ENCODE measurements around the gene SLCO1B3.

Gene SLCO1B3

DNA sequence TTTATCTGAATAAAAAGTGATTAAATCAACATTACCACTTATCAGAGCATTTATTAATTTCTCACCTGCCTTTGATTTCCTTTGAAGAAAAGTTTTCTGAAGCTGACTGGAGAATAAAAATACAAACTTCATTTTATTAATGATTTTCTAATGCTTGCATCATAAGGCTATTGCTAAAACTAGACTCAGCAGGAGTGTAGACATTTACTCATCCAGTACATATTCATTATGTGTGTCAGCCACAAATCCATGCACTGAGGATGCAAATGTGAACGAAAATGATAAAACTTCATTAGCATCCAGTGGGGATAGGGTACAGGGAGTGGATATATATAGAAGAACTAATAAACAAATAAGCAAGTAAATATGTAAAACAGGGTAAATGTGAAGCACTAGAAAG is 74.6 kb downstream of the SLCO1B3 start:
- H3K27ac ChIP-seq: no peak overlapping the region
- TF ChIP-seq, protein P1, sequence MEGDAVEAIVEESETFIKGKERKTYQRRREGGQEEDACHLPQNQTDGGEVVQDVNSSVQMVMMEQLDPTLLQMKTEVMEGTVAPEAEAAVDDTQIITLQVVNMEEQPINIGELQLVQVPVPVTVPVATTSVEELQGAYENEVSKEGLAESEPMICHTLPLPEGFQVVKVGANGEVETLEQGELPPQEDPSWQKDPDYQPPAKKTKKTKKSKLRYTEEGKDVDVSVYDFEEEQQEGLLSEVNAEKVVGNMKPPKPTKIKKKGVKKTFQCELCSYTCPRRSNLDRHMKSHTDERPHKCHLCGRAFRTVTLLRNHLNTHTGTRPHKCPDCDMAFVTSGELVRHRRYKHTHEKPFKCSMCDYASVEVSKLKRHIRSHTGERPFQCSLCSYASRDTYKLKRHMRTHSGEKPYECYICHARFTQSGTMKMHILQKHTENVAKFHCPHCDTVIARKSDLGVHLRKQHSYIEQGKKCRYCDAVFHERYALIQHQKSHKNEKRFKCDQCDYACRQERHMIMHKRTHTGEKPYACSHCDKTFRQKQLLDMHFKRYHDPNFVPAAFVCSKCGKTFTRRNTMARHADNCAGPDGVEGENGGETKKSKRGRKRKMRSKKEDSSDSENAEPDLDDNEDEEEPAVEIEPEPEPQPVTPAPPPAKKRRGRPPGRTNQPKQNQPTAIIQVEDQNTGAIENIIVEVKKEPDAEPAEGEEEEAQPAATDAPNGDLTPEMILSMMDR (IDR thresholded peaks at IDR 0.05): no peak
- no peaks in the 10 kb centered on the region for H3K9me3 ChIP-seq
- H3K36me3 ChIP-seq: no peaks in the 10 kb centered on the region
- no peaks in the 10 kb centered on the region for H3K4me1 ChIP-seq (ENCODE audit: control insufficient read depth in 1 of 2, insufficient read depth in 1 of 2, low read depth in 1 of 2, low read length in 1 of 2)
- no peak overlapping the region for H3K4me3 ChIP-seq (ENCODE audit: low read depth in 1 of 2, low read length in 1 of 2)
- no peaks in the 10 kb centered on the region for H3K27me3 ChIP-seq

DNA sequence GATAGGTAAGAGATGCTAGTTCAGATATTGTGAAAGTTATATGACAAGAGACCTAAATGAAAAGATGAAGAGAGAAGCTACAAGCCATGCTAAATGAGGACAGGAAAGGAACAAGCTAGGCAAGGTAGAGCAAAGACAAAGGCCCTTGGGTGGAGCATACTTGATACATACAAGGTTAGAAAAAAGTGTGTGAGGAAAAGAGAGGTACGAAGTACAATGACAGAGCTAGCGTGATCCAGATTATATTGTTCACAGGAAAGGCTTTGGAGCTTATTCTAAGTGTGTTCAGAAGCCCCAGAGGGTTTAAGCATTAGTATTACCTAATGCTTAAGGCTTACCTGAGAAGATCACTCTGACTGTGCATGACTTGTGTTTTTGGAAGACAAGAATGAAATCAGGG is 75.0 kb downstream of the SLCO1B3 start:
- Histone ChIP-seq H3K27ac (no peak overlapping the region), H3K4me3 (ENCODE audit: low read depth in 1 of 2, low read length in 1 of 2) (no peak overlapping the region), H3K4me1 (ENCODE audit: control insufficient read depth in 1 of 2, insufficient read depth in 1 of 2, low read depth in 1 of 2, low read length in 1 of 2) (no peaks in the 10 kb centered on the region), H3K27me3 (no peaks in the 10 kb centered on the region), H3K36me3 (no peaks in the 10 kb centered on the region), H3K9me3 (no peaks in the 10 kb centered on the region)
- TF ChIP-seq, protein P1 (IDR thresholded peaks at IDR 0.05): no peak

DNA sequence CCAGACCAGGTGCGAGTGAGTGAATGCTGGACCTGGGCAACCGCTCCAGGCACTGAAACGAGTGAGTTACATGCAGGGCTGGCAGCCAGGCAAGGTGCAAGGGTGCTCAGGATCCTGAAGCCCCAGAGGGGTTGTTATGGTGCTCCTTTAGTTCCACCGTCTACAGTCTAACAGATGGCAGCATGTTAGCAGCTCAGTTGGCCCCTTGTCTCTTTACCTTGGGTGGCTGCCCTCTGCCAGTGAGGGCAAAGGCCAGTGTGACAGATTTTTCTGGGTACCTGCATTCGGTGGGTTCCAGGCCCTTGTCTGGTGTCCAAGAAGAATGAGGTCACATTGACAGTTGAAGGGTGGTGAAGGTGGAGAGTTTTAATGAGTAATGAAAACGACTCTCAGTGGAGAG is 106.8 kb downstream of the SLCO1B3 start:
- Histone ChIP-seq H3K9me3 (no peaks in the 10 kb centered on the region), H3K36me3 (no peaks in the 10 kb centered on the region), H3K27me3 (no peaks in the 10 kb centered on the region), H3K27ac (no peak overlapping the region), H3K4me1 (ENCODE audit: control insufficient read depth in 1 of 2, insufficient read depth in 1 of 2, low read depth in 1 of 2, low read length in 1 of 2) (no peaks in the 10 kb centered on the region), H3K4me3 (ENCODE audit: low read depth in 1 of 2, low read length in 1 of 2) (no peak overlapping the region)
- TF ChIP-seq, protein P1 (IDR thresholded peaks at IDR 0.05): no peak

DNA sequence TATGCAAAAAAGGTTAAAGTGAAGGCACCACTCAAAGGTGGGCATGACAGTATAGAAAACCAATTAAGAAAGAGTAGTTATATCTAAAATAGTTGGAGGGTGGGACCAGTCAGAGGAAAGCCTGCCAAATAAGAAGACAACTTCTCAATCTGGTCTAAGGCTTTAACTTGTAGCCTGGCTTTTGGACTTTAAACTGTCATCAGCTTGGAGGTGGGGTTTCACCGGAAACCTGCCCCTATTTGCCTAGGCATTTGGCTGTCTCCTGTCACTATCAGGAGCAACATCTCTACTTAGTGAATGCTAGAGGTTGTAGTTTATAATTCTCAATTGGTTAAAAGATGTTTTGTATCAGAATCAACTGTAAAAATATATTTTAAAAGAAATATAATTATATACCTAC is 107.3 kb downstream of the SLCO1B3 start:
- H3K36me3 ChIP-seq: no peaks in the 10 kb centered on the region
- TF ChIP-seq, protein P1 (IDR thresholded peaks at IDR 0.05): no peak
- no peak overlapping the region for H3K4me3 ChIP-seq (ENCODE audit: low read depth in 1 of 2, low read length in 1 of 2)
- no peak overlapping the region for H3K27ac ChIP-seq
- no peaks in the 10 kb centered on the region for H3K9me3 ChIP-seq
- H3K4me1 ChIP-seq (ENCODE audit: control insufficient read depth in 1 of 2, insufficient read depth in 1 of 2, low read depth in 1 of 2, low read length in 1 of 2): no peaks in the 10 kb centered on the region
- no peaks in the 10 kb centered on the region for H3K27me3 ChIP-seq

DNA sequence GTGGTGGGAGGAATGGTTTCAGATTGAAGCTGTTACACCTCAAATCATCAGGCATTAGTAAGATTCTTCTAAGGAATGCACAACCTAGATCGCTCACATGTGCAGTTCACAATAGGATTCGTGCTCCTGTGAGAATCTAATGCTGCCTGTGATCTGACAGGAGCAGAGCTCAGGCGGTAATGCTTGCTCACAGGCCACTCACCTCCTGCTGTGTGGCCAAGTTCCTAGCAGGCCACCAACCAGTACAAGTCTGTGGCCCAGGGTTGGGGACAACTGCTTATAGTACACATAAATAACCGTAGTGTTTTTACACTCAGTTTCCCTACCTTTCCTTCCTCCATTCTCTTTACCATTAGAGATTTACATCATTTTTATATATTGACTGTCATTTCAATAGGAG is 121.4 kb downstream of the SLCO1B3 start:
- Histone ChIP-seq H3K4me1 (ENCODE audit: control insufficient read depth in 1 of 2, insufficient read depth in 1 of 2, low read depth in 1 of 2, low read length in 1 of 2) (no peaks in the 10 kb centered on the region), H3K9me3 (no peaks in the 10 kb centered on the region), H3K27me3 (no peaks in the 10 kb centered on the region), H3K36me3 (no peaks in the 10 kb centered on the region), H3K4me3 (ENCODE audit: low read depth in 1 of 2, low read length in 1 of 2) (no peak overlapping the region), H3K27ac (no peak overlapping the region)
- TF ChIP-seq, protein P1 (IDR thresholded peaks at IDR 0.05): no peak

DNA sequence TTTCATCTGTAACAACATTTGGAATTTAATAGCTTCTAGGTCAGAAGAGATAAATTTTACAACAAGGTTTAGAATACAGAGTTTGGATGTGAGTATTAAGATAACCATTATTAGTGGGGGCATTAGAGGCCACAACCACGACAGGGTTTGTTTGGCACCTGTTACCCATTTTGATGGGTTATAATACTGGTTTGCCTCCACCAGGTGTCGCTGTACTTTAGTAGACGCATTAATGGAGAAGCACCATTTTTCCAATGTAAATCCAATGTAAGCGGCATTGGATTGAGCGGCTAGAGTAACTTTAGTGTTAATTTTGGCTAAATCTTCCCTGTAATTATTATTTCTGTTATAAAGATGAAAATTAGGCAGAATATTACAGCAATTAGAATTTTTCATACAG is 136.2 kb downstream of the SLCO1B3 start:
- no peak overlapping the region for H3K27ac ChIP-seq
- H3K4me1 ChIP-seq (ENCODE audit: control insufficient read depth in 1 of 2, insufficient read depth in 1 of 2, low read depth in 1 of 2, low read length in 1 of 2): no peaks in the 10 kb centered on the region
- H3K4me3 ChIP-seq (ENCODE audit: low read depth in 1 of 2, low read length in 1 of 2): no peak overlapping the region
- no peaks in the 10 kb centered on the region for H3K36me3 ChIP-seq
- no peaks in the 10 kb centered on the region for H3K27me3 ChIP-seq
- no peaks in the 10 kb centered on the region for H3K9me3 ChIP-seq
- TF ChIP-seq, protein P1 (IDR thresholded peaks at IDR 0.05): no peak

All from neutrophil (primary cell).